WI38 (cell line): Measurements from ENCODE around the gene TNS2.
A peak's percentile ranks its signal among the peaks of the same experiment; 100 is the strongest.

ENCODE experiments used
- H3K4me3 ChIP-seq: 2 replicates; pipeline ENCODE4 v1.5.1; 2011; ENCODE audit warnings: low read depth, mild to moderate bottlenecking, control low read depth, low read length
- CTCF ChIP-seq: IDR thresholded peaks from 2 replicates; pipeline ENCODE4 v1.5.1; 2012; ENCODE audit warnings: low read depth, mild to moderate bottlenecking, control low read depth, low read length

TNS2 gene

GRCh38 chr12:53034459-53034858 is 15.4 kb upstream of the TNS2 start:
- no peak overlapping the region for H3K4me3 ChIP-seq
- no peak for TF ChIP-seq CTCF

GRCh38 chr12:53036802-53037201 is 13.1 kb upstream of the TNS2 start:
- no peak overlapping the region for H3K4me3 ChIP-seq
- no peak for TF ChIP-seq CTCF

GRCh38 chr12:53039851-53040250 is 10.0 kb upstream of the TNS2 start:
- no peak overlapping the region for H3K4me3 ChIP-seq
- TF ChIP-seq CTCF, result no peak

- no peak for TF ChIP-seq CTCF
- no peak overlapping the region for H3K4me3 ChIP-seq
Observed at GRCh38 chr12:53042607-53043454, 7.0 kb upstream of the TNS2 start.

GRCh38 chr12:53044052-53044581 is 5.7 kb upstream of the TNS2 start:
- H3K4me3 ChIP-seq, result no peak overlapping the region
- TF ChIP-seq CTCF, result no peak

GRCh38 chr12:53044896-53045695 is 4.8 kb upstream of the TNS2 start:
- TF ChIP-seq CTCF, result no peak
- no peak overlapping the region for H3K4me3 ChIP-seq

GRCh38 chr12:53045696-53046045 is 4.2 kb upstream of the TNS2 start:
- TF ChIP-seq CTCF, result no peak
- H3K4me3 ChIP-seq, result peak overlapping the region; percentile 79
